ENCODE results near the gene CEP290.

CEP290 gene, protein sequence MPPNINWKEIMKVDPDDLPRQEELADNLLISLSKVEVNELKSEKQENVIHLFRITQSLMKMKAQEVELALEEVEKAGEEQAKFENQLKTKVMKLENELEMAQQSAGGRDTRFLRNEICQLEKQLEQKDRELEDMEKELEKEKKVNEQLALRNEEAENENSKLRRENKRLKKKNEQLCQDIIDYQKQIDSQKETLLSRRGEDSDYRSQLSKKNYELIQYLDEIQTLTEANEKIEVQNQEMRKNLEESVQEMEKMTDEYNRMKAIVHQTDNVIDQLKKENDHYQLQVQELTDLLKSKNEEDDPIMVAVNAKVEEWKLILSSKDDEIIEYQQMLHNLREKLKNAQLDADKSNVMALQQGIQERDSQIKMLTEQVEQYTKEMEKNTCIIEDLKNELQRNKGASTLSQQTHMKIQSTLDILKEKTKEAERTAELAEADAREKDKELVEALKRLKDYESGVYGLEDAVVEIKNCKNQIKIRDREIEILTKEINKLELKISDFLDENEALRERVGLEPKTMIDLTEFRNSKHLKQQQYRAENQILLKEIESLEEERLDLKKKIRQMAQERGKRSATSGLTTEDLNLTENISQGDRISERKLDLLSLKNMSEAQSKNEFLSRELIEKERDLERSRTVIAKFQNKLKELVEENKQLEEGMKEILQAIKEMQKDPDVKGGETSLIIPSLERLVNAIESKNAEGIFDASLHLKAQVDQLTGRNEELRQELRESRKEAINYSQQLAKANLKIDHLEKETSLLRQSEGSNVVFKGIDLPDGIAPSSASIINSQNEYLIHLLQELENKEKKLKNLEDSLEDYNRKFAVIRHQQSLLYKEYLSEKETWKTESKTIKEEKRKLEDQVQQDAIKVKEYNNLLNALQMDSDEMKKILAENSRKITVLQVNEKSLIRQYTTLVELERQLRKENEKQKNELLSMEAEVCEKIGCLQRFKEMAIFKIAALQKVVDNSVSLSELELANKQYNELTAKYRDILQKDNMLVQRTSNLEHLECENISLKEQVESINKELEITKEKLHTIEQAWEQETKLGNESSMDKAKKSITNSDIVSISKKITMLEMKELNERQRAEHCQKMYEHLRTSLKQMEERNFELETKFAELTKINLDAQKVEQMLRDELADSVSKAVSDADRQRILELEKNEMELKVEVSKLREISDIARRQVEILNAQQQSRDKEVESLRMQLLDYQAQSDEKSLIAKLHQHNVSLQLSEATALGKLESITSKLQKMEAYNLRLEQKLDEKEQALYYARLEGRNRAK (N-terminal part only)

GRCh38 chr12:88141774-88142609, at the start of gene CEP290, which contains the start of gene TMTC3:
Gene CEP290 (minus strand): TSS chr12:88142088. CDS start chr12:88141307, 781 bp downstream.
Gene TMTC3 (plus strand): TSS chr12:88142307. CDS start chr12:88148316, 6,009 bp downstream.
- peak; percentile 90 to 93 for DNase-seq

- DNase-seq: no peak
Observed at GRCh38 chr12:88188180-88188579, 46.3 kb upstream of the CEP290 start.

- no peak for DNase-seq
Observed at GRCh38 chr12:88187571-88187970, 45.7 kb upstream of the CEP290 start.

GRCh38 chr12:88185988-88186387, 44.1 kb upstream of the CEP290 start:
- no peak for DNase-seq

- DNase-seq: no peak
Observed at GRCh38 chr12:88185279-88185678, 43.4 kb upstream of the CEP290 start.

DNA sequence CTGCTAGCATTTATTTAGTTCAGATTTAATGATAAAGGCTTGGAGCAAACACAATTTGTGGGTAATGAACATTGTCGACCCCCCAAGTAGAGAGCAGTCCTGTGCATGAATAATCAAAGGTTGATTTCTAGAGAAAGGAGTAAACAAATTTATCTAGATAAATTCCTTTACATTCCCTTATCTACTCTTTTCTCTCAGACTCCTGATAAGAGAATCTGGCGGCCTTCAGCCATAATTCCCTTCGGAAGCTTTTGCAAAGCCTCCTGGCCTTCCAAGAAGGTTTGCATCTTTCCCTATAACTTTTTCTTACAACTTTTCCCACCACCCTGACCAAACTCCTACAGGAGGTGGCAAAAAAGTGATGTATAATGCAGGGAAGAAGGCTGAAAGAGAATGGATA, 42.3 kb upstream of the CEP290 start:
- no peak for DNase-seq

DNA sequence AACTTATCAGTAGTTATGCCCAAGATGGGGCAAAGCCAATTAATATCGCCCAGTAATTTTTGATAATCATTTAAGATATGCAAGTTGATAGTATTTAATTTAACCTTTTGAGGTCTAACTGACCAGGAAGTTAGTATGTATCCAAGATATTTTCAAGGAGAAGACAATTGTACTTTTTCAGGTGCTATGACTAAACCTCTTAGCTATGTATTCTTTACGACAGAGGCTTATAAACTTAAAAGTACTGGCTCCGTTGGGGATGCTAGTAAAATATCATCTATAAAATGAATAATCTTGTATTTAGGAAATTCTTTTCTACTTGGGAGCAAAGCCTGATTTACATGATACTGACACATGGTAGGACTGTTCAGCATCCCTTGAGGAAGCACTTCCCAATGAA, 40.5 kb upstream of the CEP290 start:
- no peak for DNase-seq

DNA sequence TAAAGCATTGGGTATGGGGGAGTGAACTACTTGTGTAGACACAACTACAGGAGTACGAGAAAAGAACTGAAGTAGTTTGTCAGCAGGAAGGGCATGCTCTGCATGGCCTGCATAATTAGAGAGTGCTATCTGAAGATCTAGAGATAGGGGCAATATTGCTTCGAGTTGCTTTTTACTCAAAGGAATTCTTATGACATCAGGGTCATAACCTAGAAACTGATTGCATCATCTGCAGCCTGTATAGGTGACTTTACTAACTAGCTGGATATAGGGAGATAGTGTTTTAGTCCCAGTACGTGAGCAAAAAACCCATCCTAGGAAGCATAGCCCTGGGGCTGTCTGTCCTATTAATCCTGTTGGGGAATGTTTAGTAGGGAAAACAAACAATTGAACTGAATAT, 40.0 kb upstream of the CEP290 start:
- DNase-seq: no peak

DNA sequence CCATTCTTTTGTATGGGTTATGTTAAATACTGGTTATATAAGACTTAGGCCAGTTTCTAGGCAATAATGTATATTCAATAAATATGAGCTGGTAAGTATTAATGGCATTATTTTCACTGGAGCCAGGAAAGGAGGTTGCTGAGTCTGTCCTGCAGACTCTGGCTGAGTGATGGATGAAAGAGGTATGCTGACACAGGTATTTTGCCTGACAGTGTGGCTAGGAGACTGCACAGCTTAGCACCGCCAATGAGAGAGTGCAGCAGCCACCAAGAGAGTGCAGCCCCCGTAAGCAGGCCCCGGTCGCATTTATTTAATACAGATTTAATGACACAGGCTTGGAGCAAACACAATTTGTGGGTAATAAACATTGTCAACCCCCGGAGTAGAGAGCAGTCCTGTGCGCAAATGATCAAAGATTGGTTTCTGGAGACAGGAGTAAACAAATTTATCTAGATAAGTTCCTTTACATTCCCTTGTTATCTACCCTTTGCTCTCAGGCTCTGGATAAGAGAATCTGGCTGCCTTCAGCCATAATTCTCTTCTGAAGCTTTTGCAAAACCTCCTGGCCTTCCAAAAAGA, 37.6 kb upstream of the CEP290 start:
- no peak for DNase-seq

- DNase-seq: no peak
Observed at GRCh38 chr12:88175544-88175943, 33.7 kb upstream of the CEP290 start.

GRCh38 chr12:88172844-88173407, 31.0 kb upstream of the CEP290 start:
- DNase-seq: no peak

DNA sequence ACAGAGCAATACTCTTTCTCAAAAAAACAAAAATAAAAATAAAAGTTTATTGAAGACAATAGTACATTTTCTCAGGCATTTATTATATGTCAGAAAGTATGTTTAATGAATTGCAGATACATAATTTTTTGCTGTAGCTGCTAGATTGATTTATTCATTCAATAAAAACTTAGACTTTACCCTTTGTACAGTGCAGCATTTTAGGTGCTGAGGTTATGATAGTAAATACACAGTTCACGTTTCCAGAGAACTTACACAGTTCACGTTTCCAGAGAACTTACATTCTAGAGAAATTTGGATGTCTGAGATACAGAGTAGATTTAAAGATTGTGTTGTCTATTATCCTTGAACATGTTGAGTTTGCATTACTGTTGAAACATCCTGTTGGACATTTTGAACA, 25.5 kb upstream of the CEP290 start:
- no peak for DNase-seq

- no peak for DNase-seq
Observed at GRCh38 chr12:88166179-88166578, 24.3 kb upstream of the CEP290 start.

GRCh38 chr12:88163371-88163770, 21.5 kb upstream of the CEP290 start:
- no peak for DNase-seq

GRCh38 chr12:88156075-88156654, 14.3 kb upstream of the CEP290 start:
- DNase-seq: no peak

DNA sequence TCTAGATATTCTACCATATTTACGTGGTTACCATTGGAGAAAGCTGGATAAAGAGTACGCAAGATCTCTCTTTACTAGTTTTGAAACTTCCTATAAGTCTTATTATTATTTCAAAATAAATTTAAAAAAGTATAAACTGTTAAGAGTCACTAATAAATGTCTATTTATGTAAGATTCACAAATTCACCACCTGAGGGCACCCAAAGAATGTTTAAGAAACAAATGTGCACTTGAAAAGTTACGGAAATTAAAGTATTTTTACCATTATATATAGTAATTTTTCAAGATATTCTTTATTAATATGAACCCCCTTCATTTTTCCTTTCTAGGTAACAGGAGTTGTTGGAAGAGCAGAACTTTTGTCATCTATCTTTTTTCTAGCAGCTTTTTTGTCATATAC, 12.1 kb upstream of the CEP290 start:
- no peak for DNase-seq

- no peak for DNase-seq
Observed at GRCh38 chr12:88150063-88150462, 8.2 kb upstream of the CEP290 start.

DNA sequence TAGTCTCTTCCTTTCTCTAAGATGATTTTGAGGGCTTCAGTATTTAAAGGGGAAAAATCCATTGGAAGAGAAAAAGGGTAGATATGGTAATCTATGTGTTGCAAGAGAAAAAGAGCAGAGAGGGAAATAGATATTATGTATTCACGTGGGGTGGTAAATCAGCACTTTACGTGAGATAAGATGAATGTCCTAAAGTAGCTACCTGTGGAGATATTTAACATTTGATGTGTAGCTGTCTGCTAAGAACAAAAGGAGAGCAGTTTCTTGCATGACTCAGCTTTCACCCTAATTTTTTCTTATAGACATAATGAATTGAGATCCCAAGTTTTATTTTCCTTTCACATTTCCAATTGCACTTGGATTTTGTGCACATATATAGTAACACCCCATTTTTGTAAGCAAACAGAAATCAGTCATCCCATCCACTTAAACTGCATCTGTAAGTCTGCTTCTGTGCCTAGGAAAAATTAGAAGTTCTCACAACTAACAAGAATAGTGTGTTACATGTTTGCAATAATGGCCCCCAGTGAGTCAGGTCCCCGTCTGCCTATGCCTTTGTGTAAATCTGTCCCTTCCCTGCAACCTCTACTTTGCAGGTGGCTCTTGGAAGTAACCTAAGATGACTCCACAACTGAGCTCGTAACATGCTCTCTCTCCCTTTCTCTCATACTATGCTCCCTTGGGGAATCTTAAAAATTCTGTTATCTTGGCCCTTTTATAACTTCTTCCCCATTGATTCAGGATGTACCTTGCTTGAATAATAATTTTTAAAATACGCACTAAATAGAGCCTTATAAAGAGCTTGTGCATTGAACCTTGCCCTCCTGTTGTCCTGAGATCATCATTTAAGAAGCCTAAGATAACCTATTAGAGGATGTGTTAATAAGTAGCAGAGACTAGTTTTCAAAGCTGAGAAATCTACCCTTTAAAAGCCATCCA, 3.9 kb upstream of the CEP290 start:
- no peak for DNase-seq

DNA sequence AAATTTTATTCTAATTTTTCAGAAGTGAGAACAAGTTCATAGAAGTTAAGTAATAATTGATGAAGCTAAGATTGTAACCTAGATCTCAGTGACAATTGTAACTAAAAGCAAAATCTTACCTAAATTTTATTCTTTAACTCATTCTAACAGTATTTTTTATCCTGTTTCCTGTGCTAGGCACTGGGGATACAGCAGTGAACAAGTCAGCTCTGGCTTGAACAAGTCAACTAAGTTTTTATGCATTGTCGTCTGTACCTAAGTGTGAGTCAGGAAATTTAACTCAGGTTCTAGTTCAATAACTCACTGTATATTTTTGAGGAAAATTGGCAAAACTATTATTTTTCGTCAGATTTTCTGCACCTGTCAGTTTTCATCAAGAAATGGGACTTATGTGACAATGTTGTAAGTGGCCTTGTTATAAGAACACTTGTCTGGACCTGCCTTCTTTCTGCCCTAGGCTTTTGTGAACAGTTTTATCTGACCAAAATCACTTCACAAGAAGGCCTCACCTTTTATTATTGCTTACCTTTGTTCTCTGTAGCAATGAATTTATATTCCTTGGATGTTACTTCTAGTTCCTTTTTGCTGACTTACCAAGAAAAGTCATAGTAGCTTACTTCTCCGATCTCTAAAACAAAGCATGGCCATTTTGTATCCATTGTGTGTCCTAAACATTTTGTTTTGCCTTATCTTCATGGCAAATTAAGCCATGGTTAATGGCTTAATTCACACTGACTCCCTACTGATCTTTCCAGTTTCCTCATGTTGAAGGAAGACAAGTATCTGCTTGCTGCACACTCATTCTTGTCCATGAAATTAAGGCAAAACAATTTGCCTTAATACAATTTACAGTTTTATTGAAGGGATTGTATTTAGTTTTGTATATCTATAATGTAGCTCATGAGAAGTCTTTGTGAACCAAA, 2.9 kb upstream of the CEP290 start:
- DNase-seq: no peak

All from activated CD4-positive, alpha-beta T cell treated with anti-CD3 and anti-CD28 coated beads, Interleukin-2, amount 50 U/mL, for 48 hours (primary cell).